ENCODE data around the gene UGT1A3.

The UGT1A3 gene

GRCh38 chr2:233800208-233800607 is 71.4 kb downstream of the UGT1A3 start:
- no peak for TF ChIP-seq CTCF (IDR thresholded peaks at IDR 0.05)
- Histone ChIP-seq H3K27ac (no peak overlapping the region), H3K4me3 (ENCODE audit: low read depth in 1 of 2, low read length in 1 of 2) (no peak overlapping the region), H3K9me3 (no peaks in the 10 kb centered on the region), H3K4me1 (ENCODE audit: control insufficient read depth in 1 of 2, insufficient read depth in 1 of 2, low read depth in 1 of 2, low read length in 1 of 2) (no peaks in the 10 kb centered on the region), H3K27me3 (no peaks in the 10 kb centered on the region), H3K36me3 (no peaks in the 10 kb centered on the region)

GRCh38 chr2:233801357-233802131 is 72.7 kb downstream of the UGT1A3 start:
- Histone ChIP-seq H3K27me3 (no peaks in the 10 kb centered on the region), H3K9me3 (no peaks in the 10 kb centered on the region), H3K4me1 (ENCODE audit: control insufficient read depth in 1 of 2, insufficient read depth in 1 of 2, low read depth in 1 of 2, low read length in 1 of 2) (no peaks in the 10 kb centered on the region), H3K27ac (no peak overlapping the region), H3K36me3 (no peaks in the 10 kb centered on the region), H3K4me3 (ENCODE audit: low read depth in 1 of 2, low read length in 1 of 2) (no peak overlapping the region)
- no peak for TF ChIP-seq CTCF (IDR thresholded peaks at IDR 0.05)

DNA sequence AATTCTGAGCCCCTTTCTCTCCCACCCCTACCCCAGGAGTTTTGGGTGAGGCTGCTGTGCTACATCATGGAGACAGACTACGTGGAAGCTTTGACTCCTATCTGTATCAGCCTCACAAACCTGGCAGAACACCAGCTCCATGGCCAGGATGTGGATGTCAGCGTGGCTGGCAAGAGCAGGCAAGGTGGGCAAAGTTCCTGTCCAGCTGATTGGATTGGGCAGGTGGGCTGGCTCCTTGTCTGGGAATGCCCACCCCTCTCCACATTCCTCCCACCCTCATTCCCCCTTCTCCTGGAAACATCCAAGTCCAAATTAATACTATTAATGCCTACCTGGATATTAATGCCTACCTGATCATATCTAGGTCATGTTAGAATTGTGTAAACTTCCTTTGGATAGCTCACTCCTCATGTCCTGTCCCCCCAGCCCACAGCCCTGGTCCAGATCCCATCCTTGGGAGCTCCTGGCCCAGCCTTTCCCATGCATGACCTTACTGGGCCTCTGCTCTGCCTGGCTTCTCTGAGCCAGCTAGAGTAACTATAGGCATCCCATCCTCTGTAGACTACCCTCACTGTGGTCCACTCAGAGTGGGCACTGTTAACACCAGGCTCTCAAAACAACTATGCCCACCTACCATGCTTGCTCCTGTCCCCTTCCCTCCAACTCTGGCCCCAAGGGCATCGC is 73.4 kb downstream of the UGT1A3 start:
- Histone ChIP-seq H3K4me1 (ENCODE audit: control insufficient read depth in 1 of 2, insufficient read depth in 1 of 2, low read depth in 1 of 2, low read length in 1 of 2) (no peaks in the 10 kb centered on the region), H3K36me3 (no peaks in the 10 kb centered on the region), H3K27ac (no peak overlapping the region), H3K4me3 (ENCODE audit: low read depth in 1 of 2, low read length in 1 of 2) (no peak overlapping the region), H3K27me3 (no peaks in the 10 kb centered on the region), H3K9me3 (no peaks in the 10 kb centered on the region)
- no peak for TF ChIP-seq CTCF (IDR thresholded peaks at IDR 0.05)

DNA sequence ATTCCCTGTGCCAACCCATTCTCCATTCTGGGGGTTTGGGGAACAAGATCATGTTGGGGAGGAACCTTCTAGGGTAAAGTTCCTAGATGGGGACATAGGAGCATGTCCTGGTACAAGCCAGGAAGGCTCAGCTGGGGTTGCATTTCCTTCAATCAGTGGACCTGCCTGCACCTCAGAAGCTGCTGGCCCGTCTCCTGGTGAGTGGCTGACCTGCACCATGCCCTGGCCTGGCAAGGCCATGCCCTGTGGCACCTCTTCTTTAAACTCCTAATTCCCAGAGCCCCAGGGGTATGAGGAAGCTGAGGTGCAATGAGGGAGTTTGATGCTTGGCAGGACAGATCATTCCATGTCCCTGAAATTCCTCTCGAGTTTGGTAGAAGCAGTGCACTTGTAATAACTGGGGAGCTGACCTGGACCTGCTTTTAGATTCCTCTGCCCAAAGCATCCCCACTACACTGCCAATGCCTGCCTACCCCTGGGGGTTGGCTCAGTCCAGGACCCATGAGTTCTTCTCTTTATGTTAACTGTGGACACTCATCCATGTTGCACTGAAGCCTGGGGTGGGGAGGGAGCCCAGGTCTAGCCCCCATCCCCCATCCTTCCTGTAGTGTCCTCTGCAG is 74.6 kb downstream of the UGT1A3 start:
- Histone ChIP-seq H3K27ac (no peak overlapping the region), H3K36me3 (no peaks in the 10 kb centered on the region), H3K4me1 (ENCODE audit: control insufficient read depth in 1 of 2, insufficient read depth in 1 of 2, low read depth in 1 of 2, low read length in 1 of 2) (no peaks in the 10 kb centered on the region), H3K4me3 (ENCODE audit: low read depth in 1 of 2, low read length in 1 of 2) (no peak overlapping the region), H3K27me3 (no peaks in the 10 kb centered on the region), H3K9me3 (no peaks in the 10 kb centered on the region)
- no peak for TF ChIP-seq CTCF (IDR thresholded peaks at IDR 0.05)

DNA sequence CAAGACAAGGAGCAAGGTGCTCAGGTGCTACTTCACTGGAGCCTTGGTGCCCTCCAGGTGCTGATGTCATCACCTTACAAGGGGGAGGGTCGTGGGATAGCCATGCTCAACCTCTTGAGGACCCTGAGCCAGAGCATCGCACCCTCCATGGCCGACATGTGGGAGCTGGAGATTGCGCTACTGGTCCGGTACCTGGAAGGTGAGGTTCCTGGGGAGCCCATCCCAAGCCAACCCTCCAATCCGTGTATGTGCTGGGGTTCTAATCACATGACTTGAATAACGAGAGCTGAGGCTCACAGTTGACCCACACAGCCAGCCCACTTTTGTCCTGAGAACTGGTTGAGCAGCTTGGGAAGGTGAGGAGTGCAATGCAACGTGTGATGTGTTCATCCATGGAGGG is 75.2 kb downstream of the UGT1A3 start:
- no peak for TF ChIP-seq CTCF (IDR thresholded peaks at IDR 0.05)
- no peaks in the 10 kb centered on the region for H3K36me3 ChIP-seq
- no peaks in the 10 kb centered on the region for H3K9me3 ChIP-seq
- H3K4me1 ChIP-seq (ENCODE audit: control insufficient read depth in 1 of 2, insufficient read depth in 1 of 2, low read depth in 1 of 2, low read length in 1 of 2), result no peaks in the 10 kb centered on the region
- no peak overlapping the region for H3K4me3 ChIP-seq (ENCODE audit: low read depth in 1 of 2, low read length in 1 of 2)
- H3K27me3 ChIP-seq, result no peaks in the 10 kb centered on the region
- H3K27ac ChIP-seq, result no peak overlapping the region

Data from neutrophil (primary cell).